Smooth muscle cell (in vitro differentiated cells): ENCODE results near the gene MTREX. TPM values are rescaled to one million over a fixed set of nuclear protein-coding genes. Genes with fewer than 3 reads are reported as not detected.

Experiments
- DNase-seq: peaks from one replicate; lab custom pipeline; 2025; ENCODE audit not compliant: unreplicated experiment; lab: John Stamatoyannopoulos, UW
- H2AFZ ChIP-seq: fragments of 200-600 bp; sonication (generic); 2 replicates; pipeline ENCODE4 v1.6.0; 2016; ENCODE audit warnings: antibody characterized with exemption, low read depth, mild to moderate bottlenecking
- H3F3A ChIP-seq: fragments of 200-600 bp; sonication (generic); 2 replicates; pipeline ENCODE4 v1.6.0; 2017; ENCODE audit warnings: antibody characterized with exemption, low read depth
- H3K27ac ChIP-seq: fragments of 200-600 bp; sonication (generic); 2 replicates; pipeline ENCODE4 v1.5.1; 2016; ENCODE audit warnings: low read depth, mild to moderate bottlenecking
- H3K27me3 ChIP-seq: fragments of 200-600 bp; sonication (generic); 2 replicates; pipeline ENCODE4 v1.6.1; 2016; ENCODE audit warnings: low read depth, mild to moderate bottlenecking
- H3K36me3 ChIP-seq: fragments of 200-600 bp; sonication (generic); 2 replicates; pipeline ENCODE4 v1.5.1; 2016; ENCODE audit warnings: low read depth
- H3K4me1 ChIP-seq: fragments of 200-600 bp; sonication (generic); 2 replicates; pipeline ENCODE4 v1.5.1; 2016; ENCODE audit warnings: low read depth
- H3K4me2 ChIP-seq: fragments of 200-600 bp; sonication (generic); 2 replicates; pipeline ENCODE4 v1.6.0; 2016; ENCODE audit warnings: mild to moderate bottlenecking
- H3K4me3 ChIP-seq: fragments of 200-600 bp; sonication (generic); 2 replicates; pipeline ENCODE4 v1.5.1; 2016; ENCODE audit warnings: mild to moderate bottlenecking
- H3K79me2 ChIP-seq: fragments of 200-600 bp; sonication (generic); 2 replicates; pipeline ENCODE4 v1.6.0; 2016; ENCODE audit warnings: low read depth, mild to moderate bottlenecking
- H3K9ac ChIP-seq: fragments of 200-600 bp; sonication (generic); 2 replicates; pipeline ENCODE4 v1.6.0; 2016; ENCODE audit warnings: low read depth
- H3K9me3 ChIP-seq: fragments of 200-600 bp; sonication (generic); replicated peaks from 2 replicates; pipeline ENCODE4 v1.5.1; 2016; ENCODE audit warnings: low read depth
- H4K20me1 ChIP-seq: fragments of 200-600 bp; sonication (generic); 2 replicates; pipeline ENCODE4 v1.6.0; 2016; ENCODE audit warnings: low read depth
- CTCF ChIP-seq: fragments of 200-600 bp; sonication (generic); IDR thresholded peaks from 2 replicates; pipeline ENCODE4 v1.5.1; 2017; ENCODE audit warnings: borderline replicate concordance, mild to moderate bottlenecking, antibody characterized with exemption; ENCODE audit not compliant: insufficient read depth, poor library complexity, severe bottlenecking
- WGBS: methylation state at CpG from one replicate; pipeline ENCODE4 v1.1.7; 2016; ENCODE audit warnings: low lambda C conversion rate; 5-methylcytosine and 5-hydroxymethylcytosine counted together
- polyA plus RNA-seq: library from polyadenylated mRNA; unstranded; fragments of >200 nt; fragmentation: Nextera tagmentation; extraction: Ambion mirVana; gene quantifications from 2 replicates; pipeline ENCODE4 v1.2.1, GENCODE V29; 2016
- total RNA-seq: library from RNA; depleted of rRNA; stranded (reverse); fragments of >200 nt; gene quantifications from 2 replicates; pipeline ENCODE4 v1.2.3, GENCODE V29; 2014

The MTREX gene
- total and polyA plus RNA-seq, 2 experiments from 2014 or later = 20.7 to 93.9 TPM

DNA sequence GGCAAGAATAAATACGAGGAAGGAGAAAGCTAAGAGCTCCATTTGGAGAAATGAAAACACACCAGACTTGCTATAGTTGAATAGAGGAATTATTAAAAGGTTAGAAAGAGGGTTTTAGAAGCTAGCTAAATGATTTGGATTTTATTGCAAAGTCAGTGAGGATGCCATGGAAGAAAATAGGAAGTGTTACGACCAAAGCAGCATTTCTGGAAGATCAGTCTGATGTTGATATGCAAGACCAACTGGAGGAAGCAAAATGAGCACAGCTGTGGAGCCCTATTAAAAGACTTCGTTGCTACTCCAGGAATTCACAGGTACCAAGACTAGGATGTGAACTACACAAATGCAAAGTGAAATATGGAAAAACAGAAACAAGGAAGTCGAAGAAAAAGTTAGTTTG is 2.4 kb upstream of the MTREX start:
- no peaks in the 10 kb centered on the region for H3K36me3 ChIP-seq
- H3K27me3 ChIP-seq = no peaks in the 10 kb centered on the region
- no peak overlapping the region for H2AFZ ChIP-seq
- H3K9me3 ChIP-seq = no peaks in the 10 kb centered on the region
- 87% methylated on average over 4 of the region's 4 CpGs for WGBS
- no peak for DNase-seq
- no peak overlapping the region for H3K4me3 ChIP-seq
- peak overlapping the region; percentile 93 for H3K4me2 ChIP-seq
- H3K4me1 ChIP-seq = peaks cover 36% of the 10 kb centered on the region
- H3K9ac ChIP-seq = no peak overlapping the region
- H3F3A ChIP-seq = peaks cover 8% of the 10 kb centered on the region
- no peak for TF ChIP-seq CTCF
- peaks cover 85% of the 10 kb centered on the region for H3K79me2 ChIP-seq
- H4K20me1 ChIP-seq = peaks cover 20% of the 10 kb centered on the region
- H3K27ac ChIP-seq = no peak overlapping the region

DNA sequence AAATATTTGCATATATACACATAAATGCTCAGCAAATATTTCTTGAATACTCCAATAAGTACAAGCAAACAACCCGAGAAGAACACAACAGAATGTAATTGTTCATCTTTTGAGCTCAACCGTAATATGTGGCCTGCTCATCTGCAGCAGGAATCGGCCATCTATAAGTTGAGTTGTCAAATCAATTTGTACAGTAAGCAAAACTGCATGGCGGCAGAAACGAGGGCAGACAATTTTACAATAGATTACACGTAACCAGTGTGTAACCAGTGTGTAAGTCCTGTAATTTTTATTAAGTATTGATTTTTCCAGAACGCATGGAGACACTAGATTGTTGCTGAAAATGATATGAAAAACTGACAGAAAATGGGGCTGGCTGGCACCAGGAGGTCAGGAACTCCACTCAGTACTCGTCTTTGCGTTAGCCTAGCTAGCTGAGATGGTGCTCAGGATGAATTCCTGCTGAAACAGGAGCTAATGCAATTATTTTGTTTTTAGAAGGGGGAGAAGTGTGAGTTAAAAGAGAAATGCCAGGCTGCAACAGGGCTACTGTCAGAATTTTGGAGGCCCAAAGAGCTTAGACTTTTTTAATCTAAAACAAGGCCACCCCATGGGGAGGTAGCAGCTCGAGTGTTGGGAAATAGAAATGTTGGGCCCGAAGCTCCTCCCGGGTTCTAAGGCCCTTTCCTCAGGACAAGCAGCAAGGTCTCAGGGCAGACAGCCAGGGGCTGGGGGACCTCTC is 977 bp upstream of the MTREX start:
- Histone ChIP-seq H3F3A (peaks cover 8% of the 10 kb centered on the region), H3K9ac (peak overlapping the region; percentile 94), H3K4me1 (peaks cover 36% of the 10 kb centered on the region), H3K79me2 (peaks cover 87% of the 10 kb centered on the region), H3K27ac (peak overlapping the region; percentile 98), H3K9me3 (no peaks in the 10 kb centered on the region), H3K4me3 (peak overlapping the region; percentile 92), H4K20me1 (peaks cover 21% of the 10 kb centered on the region), H3K4me2 (peak overlapping the region; percentile 93), H2AFZ (peak overlapping the region; percentile 98), H3K36me3 (no peaks in the 10 kb centered on the region), H3K27me3 (no peaks in the 10 kb centered on the region)
- DNase-seq = no peak
- TF ChIP-seq CTCF = no peak
- WGBS = 28% methylated on average over 12 of the region's 12 CpGs

DNA sequence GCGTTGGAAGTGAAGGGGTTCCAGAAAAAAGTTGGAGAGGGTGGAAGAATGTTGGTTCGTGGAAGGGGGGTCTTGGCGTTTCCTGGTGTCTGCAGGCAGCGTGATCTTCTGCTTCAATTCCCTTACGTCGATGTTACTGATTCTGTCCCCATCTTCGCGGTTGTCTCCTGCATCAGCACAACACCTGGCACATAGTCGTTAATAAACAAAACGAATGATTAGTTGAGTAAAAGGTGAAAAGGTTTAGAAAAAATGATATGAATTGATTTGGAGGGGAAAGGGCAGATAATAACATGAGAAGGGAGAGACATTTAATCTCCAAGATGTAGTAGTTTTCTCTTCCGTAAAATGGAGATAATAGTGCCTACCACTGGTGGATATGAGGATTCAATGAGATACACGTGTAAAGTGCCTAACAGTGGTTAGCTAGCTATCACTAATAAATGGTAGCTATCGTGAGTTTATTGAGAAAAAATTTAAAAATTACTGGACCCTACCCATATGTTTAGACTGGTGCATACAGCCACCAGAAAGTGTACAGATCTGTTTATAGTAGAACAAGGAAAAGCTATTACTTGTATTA is 556 bp downstream of the MTREX start:
- H3K27me3 ChIP-seq = no peaks in the 10 kb centered on the region
- peak overlapping the region; percentile 93 for H3K4me2 ChIP-seq
- H2AFZ ChIP-seq = peak overlapping the region; percentile 98
- H4K20me1 ChIP-seq = peaks cover 30% of the 10 kb centered on the region
- WGBS = 1% methylated on average over 13 of the region's 13 CpGs
- H3K9me3 ChIP-seq = no peaks in the 10 kb centered on the region
- peak overlapping the region; percentile 98 for H3K27ac ChIP-seq
- H3K9ac ChIP-seq = peak overlapping the region; percentile 94
- peak overlapping the region; percentile 92 for H3K4me3 ChIP-seq
- H3F3A ChIP-seq = peaks cover 6% of the 10 kb centered on the region
- peaks cover 88% of the 10 kb centered on the region for H3K79me2 ChIP-seq
- H3K4me1 ChIP-seq = peaks cover 36% of the 10 kb centered on the region
- TF ChIP-seq CTCF = no peak
- no peaks in the 10 kb centered on the region for H3K36me3 ChIP-seq
- DNase-seq = no peak
